H1 (cell line): ENCODE data around the gene PCBD1. TPM values are rescaled to one million over a fixed set of nuclear protein-coding genes. Genes with fewer than 3 reads are reported as not detected.
A peak's percentile ranks its signal among the peaks of the same experiment; 100 is the strongest.

ENCODE experiments used
- GTF2F1 ChIP-seq: IDR thresholded peaks from 2 replicates; pipeline ENCODE4 v1.6.1; 2012; ENCODE audit warnings: low read depth, low read length, improper control_type of control experiment, borderline replicate concordance
- JUN ChIP-seq: IDR thresholded peaks from 2 replicates; pipeline ENCODE4 v1.6.1; 2011; ENCODE audit warnings: low read depth, mild to moderate bottlenecking, improper control_type of control experiment, low read length
- JUND ChIP-seq: IDR thresholded peaks from 2 replicates; pipeline ENCODE4 v1.6.1; 2011; ENCODE audit warnings: mild to moderate bottlenecking, improper control_type of control experiment, low read length
- KDM1A ChIP-seq: fragments of 200-600, 300-600 bp; sonication (generic); IDR thresholded peaks from 2 replicates; pipeline ENCODE4 v1.7.1; 2016; ENCODE audit warnings: mild to moderate bottlenecking, low read length, borderline replicate concordance
- PHF8 ChIP-seq: fragments of 200-600 bp; sonication (generic); conservative IDR thresholded peaks from 2 replicates; pipeline ENCODE4 v1.7.1; 2012; ENCODE audit warnings: low read depth, mild to moderate bottlenecking, inconsistent platforms, low read length, moderate library complexity
- POU5F1 ChIP-seq: IDR thresholded peaks from 2 replicates; pipeline ENCODE4 v1.6.1; 2011; ENCODE audit warnings: low read depth, mild to moderate bottlenecking, low read length, moderate library complexity
- RBBP5 ChIP-seq: IDR thresholded peaks from 2 replicates; pipeline ENCODE4 v1.7.1; 2012; ENCODE audit warnings: low read depth, mild to moderate bottlenecking, inconsistent platforms, low read length, moderate library complexity, borderline replicate concordance
- RFX5 ChIP-seq: IDR thresholded peaks from 2 replicates; pipeline ENCODE4 v1.6.1; 2011; ENCODE audit warnings: low read depth, low read length, improper control_type of control experiment, borderline replicate concordance
- SP2 ChIP-seq: IDR thresholded peaks from 2 replicates; pipeline ENCODE4 v1.6.1; 2012; ENCODE audit warnings: mild to moderate bottlenecking, low read length, inconsistent platforms
- SUZ12 ChIP-seq: fragments of 200-600 bp; sonication (generic); IDR thresholded peaks from 2 replicates; pipeline ENCODE4 v1.6.1; 2012; ENCODE audit warnings: mild to moderate bottlenecking, inconsistent platforms, low read length, moderate library complexity, mixed read lengths
- TBP ChIP-seq: IDR thresholded peaks from 2 replicates; pipeline ENCODE4 v1.6.1; 2011; ENCODE audit warnings: low read depth, low read length, improper control_type of control experiment
- polyA plus RNA-seq, 7 experiments: library from polyadenylated mRNA; depleted of rRNA in 3 of 7; stranded (reverse) in 5 of 7; unstranded in 2 of 7; fragments of >200 nt in 5 of 7; fragments of 200-250 nt in 2 of 7; gene quantifications; 1 replicate in 5 of 7; 2 replicates in 1 of 7; 4 replicates in 1 of 7; pipeline versions ENCODE4 v1.2.1 to v1.2.3, GENCODE V29; 2011 to 2013; ENCODE audit warnings: missing spikeins in 2 of 7, mixed read lengths in 2 of 7
- total RNA-seq: library from RNA; stranded (reverse); fragmentation: NEBNext Ultra II Directional; extraction: Animal tissue kit (Norgen Biotek cat#: 25700); gene quantifications from 2 replicates; pipeline ENCODE4 v1.2.1, GENCODE V29; 2021
- TF ChIP-seq, protein P1 (sequence below): IDR thresholded peaks from 2 replicates; pipeline ENCODE4 v1.6.1; 2012; ENCODE audit warnings: inconsistent platforms

The PCBD1 gene
- total and polyA plus RNA-seq, 2 of the 8 experiments (the other 6 are each of a cell fraction or from before 2014, with no cell fraction given): 46.5 to 55.0 TPM

DNA sequence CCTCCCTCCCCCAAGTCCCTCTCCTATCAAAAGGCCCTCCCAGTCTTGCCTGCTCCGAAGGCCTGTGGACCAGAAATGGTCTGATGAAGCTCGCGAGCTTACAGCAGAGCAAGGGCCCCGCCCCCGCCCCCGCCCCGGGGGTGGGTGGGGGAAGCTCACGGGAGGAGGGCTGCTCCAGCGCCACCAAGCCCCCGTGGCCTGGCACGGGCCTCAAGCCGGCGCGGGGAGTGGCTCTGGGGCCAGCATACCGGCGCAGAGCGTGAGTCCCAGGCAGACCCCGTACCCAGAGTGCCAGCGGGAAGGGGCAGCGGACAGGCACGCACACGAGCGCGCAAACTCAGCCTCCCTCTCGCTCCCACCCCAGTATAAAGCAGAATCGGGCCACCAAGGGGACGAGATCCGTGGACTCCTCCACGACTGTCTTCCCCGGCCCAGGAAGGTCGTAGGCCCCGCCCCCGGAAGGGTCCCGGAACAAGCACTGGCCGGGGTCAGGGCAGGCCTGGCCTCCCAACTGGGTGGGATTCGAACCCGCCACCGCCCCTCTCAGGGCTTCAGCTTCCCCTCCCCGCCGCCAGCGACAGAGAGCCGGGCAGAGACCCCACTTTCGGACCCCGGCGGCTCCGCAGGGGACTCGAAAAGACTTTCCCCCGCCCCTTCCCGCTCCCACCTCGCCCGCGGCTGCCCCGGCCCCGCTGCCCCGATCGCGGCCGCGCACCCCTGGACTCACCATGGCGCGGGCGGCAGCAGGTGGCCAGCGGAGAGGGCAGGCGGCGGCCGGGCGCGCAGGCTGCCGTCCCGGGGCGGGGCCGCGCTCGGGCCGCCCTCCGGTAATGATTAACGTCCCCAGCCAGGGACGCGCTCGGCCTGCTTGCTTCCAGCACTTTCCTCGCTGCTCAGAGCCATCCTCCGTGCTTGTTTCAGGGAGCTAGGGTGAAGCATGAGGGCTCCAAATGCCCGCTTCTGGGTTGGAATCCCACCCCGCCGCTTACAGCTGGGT is at the start of gene PCBD1 (continued):
- TF ChIP-seq SP2: no peak
- no peak for TF ChIP-seq JUN
- no peak for TF ChIP-seq POU5F1
- TF ChIP-seq, protein P1, sequence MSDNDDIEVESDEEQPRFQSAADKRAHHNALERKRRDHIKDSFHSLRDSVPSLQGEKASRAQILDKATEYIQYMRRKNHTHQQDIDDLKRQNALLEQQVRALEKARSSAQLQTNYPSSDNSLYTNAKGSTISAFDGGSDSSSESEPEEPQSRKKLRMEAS: peak; percentile 24; the same call in 1 of the 2 replicates
- TF ChIP-seq PHF8: peak; percentile 31; the same call in 1 of the 2 replicates
- TF ChIP-seq KDM1A: no peak
- no peak for TF ChIP-seq RFX5
- TF ChIP-seq JUND: no peak
- TF ChIP-seq RBBP5: 0 out of 2 replicates have a peak, but pooled peaks have one; percentile 25
- TF ChIP-seq TBP: 0 out of 2 replicates have a peak, but pooled peaks have one; percentile 43
- no peak for TF ChIP-seq GTF2F1
- no peak for TF ChIP-seq SUZ12
